HG02938 (cell line): ENCODE measurements around the gene ARMC5.
A peak's percentile ranks its signal among the peaks of the same experiment; 100 is the strongest.

Source experiments
- ATAC-seq: cut with Tn5 transposase; IDR thresholded peaks from one replicate; pipeline ENCODE4 v1.9.1; 2021; ENCODE audit warnings: mild to moderate bottlenecking, moderate library complexity; ENCODE audit not compliant: unreplicated experiment

Gene ARMC5

DNA sequence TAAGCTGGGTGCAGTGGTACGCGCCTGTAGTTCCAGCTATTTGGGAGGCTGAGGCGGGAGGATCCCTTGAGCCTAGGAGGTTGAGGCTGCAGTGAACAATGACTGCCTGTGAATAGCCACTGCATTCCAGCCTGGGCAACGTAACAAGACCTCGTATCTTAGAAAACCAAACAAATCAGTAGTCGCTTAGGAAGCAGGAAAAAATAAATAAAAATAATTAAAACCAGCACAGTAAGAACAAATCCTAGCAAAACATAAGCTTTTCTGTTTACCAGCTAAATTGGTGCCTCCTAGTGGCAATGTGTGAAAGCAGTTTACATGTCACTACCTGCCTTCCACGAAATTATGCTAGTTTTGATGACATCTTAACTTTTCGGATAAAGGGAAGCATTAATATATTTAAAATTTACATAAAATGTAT lies 1.3 kb downstream of the ARMC5 start:
- no peak for ATAC-seq

- no peak for ATAC-seq
Observed at GRCh38 chr16:31461201-31461920, 2.1 kb downstream of the ARMC5 start.

- ATAC-seq, result no peak
Observed at GRCh38 chr16:31461921-31462804, 2.9 kb downstream of the ARMC5 start.

DNA sequence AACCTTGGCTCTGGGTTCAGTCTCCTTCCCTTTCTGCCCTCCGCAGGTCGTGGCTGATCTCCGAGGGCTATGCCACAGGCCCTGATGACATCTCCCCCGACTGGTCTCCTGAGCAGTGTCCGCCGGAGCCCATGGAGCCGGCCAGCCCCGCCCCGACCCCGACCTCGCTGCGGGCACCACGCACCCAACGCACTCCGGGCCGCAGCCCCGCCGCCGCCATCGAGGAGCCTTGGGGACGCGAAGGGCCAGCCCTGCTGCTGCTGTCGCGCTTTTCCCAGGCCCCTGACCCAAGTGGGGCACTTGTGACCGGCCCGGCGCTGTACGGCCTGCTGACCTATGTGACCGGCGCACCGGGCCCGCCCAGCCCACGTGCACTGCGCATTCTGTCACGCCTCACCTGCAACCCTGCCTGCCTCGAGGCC lies 5.1 kb downstream of the ARMC5 start:
- ATAC-seq, result no peak

DNA sequence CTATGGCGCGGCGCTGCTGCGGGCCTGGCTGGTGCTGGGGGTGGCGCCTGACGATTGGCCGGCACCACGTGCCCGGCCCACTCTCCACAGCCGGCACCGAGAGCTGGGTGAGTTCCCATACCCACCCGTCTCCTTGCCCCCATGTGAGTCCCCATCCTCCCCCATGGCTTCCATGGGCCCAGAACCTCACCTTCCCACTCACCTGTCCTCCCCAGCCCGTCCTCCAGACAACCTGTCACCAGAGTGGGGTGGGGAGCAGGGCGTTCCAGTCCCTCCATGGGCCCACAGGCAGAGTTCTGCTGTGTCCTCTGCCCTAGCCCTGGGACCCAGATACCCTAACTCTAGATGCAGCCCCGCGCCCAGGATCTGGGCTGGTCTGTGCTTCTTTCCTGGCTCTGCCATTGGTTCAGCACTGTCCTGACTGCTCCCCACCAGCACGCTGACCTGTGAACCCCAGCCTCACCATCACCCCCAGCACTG lies 5.5 kb downstream of the ARMC5 start:
- ATAC-seq, result no peak

DNA sequence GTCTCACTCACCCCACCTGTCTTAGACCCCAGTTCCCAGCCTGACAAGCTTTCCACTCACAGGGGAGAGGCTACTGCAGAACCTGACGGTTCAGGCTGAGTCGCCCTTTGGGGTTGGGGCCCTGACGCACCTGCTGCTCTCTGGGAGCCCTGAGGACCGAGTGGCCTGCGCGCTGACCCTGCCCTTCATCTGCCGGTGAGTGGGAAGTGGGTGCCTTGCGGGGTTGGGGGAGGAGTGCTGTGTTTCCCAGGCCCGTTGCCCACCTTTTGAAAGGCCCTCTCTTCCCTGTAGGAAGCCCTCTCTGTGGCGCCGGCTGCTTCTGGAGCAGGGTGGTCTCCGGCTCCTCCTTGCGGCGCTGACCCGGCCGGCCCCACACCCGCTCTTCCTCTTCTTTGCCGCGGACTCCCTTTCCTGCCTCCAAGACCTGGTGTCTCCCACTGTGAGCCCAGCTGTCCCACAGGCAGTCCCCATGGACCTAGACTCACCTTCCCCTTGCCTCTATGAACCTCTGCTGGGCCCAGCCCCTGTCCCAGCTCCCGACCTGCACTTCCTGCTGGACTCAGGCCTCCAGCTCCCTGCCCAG lies 6.6 kb downstream of the ARMC5 start:
- no peak for ATAC-seq

DNA sequence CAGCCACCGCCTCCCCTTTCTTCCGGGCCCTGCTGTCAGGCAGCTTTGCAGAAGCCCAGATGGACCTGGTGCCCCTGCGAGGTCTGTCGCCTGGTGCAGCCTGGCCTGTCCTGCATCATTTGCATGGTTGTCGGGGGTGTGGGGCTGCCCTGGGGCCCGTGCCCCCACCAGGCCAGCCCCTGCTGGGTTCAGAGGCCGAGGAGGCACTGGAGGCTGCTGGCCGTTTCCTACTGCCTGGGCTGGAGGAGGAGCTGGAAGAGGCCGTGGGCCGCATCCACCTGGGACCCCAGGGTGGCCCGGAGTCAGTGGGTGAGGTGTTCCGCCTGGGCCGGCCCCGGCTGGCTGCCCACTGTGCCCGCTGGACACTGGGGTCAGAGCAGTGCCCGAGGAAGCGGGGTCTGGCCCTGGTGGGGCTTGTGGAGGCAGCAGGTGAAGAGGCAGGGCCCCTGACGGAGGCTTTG lies 7.1 kb downstream of the ARMC5 start:
- no peak for ATAC-seq

DNA sequence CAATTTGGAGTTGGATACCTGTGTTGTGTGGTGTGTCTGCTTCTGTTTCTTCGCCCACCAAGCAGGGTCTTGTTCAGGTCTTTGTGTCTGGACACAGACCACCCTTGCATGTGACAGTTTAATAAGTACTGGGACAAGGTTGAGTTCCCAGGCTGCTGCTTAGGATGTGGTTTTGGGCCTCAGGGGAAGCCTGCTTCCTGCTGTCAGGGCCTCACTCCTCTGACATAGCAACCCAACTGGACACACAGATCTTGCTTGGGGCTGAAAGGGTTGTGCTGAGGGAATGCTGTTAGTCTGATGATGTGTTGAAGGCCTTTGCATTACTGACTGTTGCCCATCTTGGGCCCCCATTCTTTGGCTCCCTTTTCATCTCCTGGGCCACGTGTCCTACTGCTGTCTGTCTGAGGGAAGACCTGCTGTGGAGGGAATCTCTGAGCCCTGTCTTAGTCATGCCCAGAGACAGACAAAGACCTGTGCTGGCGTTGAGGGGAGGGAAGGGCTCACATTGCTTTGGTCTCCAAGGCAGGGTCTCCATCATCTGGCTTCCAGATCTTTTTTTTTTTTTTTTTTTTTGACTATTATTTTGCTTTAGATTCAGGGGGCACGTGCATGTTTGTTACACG lies 8.0 kb downstream of the ARMC5 start:
- ATAC-seq, result peak; percentile 52

GRCh38 chr16:31467858-31468257 lies 8.6 kb downstream of the ARMC5 start:
- no peak for ATAC-seq

DNA sequence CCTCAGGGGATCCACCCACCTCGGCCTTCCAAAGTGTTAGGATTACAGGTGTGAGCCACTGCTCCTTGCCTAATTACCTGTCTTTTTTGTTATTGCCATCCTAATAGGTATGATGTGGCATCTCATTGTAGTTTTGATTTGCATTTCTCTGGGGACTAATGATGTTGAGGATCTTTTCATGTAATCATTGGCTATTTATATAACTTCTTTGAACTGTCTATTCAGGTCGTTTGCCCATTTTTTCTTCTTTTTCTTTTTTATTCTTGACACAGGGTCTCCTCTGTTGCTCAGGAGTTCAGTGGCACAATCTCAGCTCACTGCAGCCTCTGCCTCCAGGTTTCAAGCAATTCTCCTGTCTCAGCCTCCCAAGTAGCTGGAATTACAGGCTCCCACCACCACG lies 11.3 kb downstream of the ARMC5 start:
- no peak for ATAC-seq

GRCh38 chr16:31471241-31471874 lies 12.1 kb downstream of the ARMC5 start:
- no peak for ATAC-seq

DNA sequence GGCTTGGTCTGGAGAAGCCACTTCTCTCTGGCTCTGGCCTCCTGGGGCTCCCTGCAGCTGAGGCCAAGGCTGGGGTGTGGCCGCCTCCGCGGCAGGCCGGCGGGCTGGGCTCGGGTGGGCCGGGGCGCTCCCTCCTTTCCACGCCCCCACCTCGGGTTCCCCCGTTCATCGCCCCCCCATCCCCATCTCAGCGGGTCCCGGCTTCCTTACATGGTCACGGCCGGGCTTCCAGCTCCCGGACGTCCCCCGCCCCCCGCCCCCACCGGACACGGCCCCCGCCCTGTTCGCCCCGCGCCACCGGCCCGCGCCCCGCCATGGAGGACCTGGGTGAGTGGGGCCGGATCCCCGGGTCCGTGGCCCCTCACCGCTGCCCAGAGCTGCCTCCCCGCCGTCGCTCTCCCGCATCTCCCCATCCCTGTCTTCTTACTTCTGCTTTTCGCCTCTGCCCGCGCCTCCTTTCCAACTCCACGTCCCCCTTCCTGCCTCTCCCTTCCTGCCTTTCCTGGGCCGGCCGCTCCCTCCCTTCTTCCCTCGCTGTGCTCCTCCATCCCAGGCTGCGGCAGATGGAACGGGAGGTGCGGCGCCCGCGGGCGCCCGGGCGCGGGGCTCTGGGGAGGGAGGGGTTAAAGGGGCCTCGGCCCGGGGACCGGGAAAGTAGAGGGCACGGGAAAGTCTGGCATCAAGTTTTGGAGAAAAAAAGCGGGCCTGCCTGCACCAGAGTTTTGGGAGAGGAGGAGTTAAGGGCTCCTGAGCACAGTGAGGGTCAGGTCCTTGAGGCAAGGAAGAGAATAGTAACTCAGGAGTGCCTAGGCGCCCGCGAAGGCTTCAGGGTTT lies 12.8 kb downstream of the ARMC5 start, which contains the start of gene TGFB1I1:
Gene TGFB1I1 (plus strand): TSS at position 278 of the 834 bp plus-strand sequence. CDS start 37 bp downstream, at position 315.
- no peak for ATAC-seq

DNA sequence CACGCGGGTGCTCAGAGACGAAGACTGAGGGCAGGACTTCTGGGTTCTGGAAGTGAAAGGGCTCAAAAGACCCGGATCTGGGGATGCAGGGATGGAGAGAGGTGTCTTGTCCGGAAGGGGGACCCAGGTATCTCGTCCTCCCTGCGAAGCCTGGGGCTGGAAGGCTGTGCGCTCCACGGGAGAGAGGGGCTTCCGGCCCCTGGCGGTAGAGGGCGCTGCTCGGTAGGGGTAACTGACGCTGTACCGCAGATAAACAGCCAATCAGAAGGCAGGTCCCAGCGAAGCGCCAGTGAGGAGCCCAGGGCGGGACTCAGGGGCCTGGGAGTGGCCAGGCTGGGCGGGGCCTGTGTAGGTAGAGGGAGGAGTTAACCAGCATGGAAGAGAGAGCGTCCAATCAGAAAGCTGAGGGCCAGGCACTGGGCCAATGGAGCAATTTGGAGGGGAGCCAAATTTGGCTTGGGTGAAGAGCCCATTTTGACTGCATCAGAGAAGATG lies 13.5 kb downstream of the ARMC5 start:
- no peak for ATAC-seq

DNA sequence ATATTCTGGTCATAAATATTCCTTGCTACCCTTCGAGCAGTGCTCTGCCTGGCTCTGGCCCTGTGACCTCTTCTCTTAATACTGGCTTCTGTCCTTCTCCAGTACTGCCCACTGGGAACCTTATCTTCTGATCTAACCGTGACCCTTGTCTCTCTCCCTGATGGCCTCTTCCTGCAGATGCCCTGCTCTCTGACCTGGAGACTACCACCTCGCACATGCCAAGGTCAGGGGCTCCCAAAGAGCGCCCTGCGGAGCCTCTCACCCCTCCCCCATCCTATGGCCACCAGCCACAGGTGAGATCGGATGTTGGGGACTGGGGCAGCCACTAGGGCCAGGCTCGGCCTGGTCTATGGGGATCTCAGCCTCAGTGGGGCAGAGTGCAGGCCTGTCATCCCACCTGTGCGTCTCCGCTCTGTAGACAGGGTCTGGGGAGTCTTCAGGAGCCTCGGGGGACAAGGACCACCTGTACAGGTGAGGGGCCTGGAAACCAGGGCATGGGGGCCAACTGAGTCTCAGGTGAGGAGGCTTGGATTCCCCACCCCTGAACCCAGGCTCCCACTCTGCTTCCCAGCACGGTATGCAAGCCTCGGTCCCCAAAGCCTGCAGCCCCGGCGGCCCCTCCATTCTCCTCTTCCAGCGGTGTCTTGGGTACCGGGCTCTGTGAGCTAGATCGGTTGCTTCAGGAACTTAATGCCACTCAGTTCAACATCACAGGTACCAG lies 14.1 kb downstream of the ARMC5 start:
- no peak for ATAC-seq

- ATAC-seq, result no peak
Observed at GRCh38 chr16:31474173-31474714, 14.9 kb downstream of the ARMC5 start.

GRCh38 chr16:31474773-31475738 lies 15.8 kb downstream of the ARMC5 start:
- no peak for ATAC-seq

DNA sequence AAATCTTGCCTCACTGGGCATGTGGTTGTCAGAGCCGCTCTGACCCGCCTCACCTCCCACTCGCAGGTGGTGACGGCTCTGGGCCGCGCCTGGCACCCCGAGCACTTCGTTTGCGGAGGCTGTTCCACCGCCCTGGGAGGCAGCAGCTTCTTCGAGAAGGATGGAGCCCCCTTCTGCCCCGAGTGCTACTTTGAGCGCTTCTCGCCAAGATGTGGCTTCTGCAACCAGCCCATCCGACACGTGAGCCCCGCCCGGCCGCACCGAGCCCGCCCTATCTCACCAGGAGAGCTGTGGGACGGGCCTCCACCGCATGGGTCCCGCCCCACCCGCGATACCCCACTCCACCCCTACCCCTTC lies 16.6 kb downstream of the ARMC5 start:
- no peak for ATAC-seq
